GM12878 (cell line): ENCODE data around the gene GRIN2C. TPM values are rescaled to one million over a fixed set of nuclear protein-coding genes. Genes with fewer than 3 reads are reported as not detected.

Source experiments
- ATAC-seq: fragments of 200-7000 bp; cut with Tn5 transposase; 3 replicates; pipeline ENCODE4 v1.9.1; 2020; ENCODE audit warnings: mild to moderate bottlenecking, moderate library complexity
- BruUV-seq: library from RNA; stranded (reverse); fragments of 400-500 nt; replicated peaks from 2 replicates; lab custom pipeline; 2021; lab: Mats Ljungman, UMichigan
- CTCF ChIA-PET: fragments of 300-600 bp; sonication (Branson Sonifier 250); formaldehyde crosslinking; extraction: SDS; loops from one replicate; lab custom pipeline; 2021; ENCODE audit warnings: inconsistent platforms; lab: Yijun Ruan, JAX
- POLR2A ChIA-PET: fragments of 350-600 bp; formaldehyde crosslinking; extraction: SDS; loops from one replicate; lab custom pipeline; 2021; ENCODE audit warnings: inconsistent platforms; lab: Charles Lee
- RAD21 ChIA-PET: fragments of 300-600 bp; sonication (Branson Sonifier 250); formaldehyde crosslinking; loops from one replicate; lab custom pipeline; 2023; ENCODE audit warnings: antibody characterized with exemption; ENCODE audit not compliant: unreplicated experiment; lab: Charles Lee
- SMC1A ChIA-PET: fragments of 300-600 bp; sonication (Branson Sonifier 250); formaldehyde crosslinking; loops from one replicate; lab custom pipeline; 2023; ENCODE audit not compliant: unreplicated experiment, uncharacterized antibody; lab: Charles Lee
- DNase-seq: peaks from one replicate; pipeline ENCODE4 v3.0.0-alpha.2; 2011; ENCODE audit warnings: low read depth, low spot score
- FAIRE-seq: peaks from 3 replicates; lab custom pipeline; 2011; peaks lifted over from hg19 to GRCh38; lab: Jason Lieb, UNC
- H2AFZ ChIP-seq: 2 replicates; pipeline ENCODE4 v1.6.0; 2011; ENCODE audit warnings: low read depth, low read length, control low read depth; ENCODE audit not compliant: control insufficient read depth
- H3K27ac ChIP-seq: 2 replicates; pipeline ENCODE4 v1.5.1; 2011; ENCODE audit warnings: control low read depth; ENCODE audit not compliant: control insufficient read depth, insufficient read depth
- H3K27me3 ChIP-seq, 2 experiments: replicated peaks in 1 of 2; 2 replicates each; pipeline versions ENCODE4 v1.6.0 to v1.6.1; 2011; ENCODE audit warnings: low read length in 1 of 2; ENCODE audit not compliant: control insufficient read depth in 2 of 2, insufficient read depth in 2 of 2
- H3K36me3 ChIP-seq, 2 experiments: 2 replicates each; pipeline ENCODE4 v1.5.1; 2011; ENCODE audit warnings: low read length in 1 of 2; ENCODE audit not compliant: control insufficient read depth in 2 of 2, insufficient read depth in 2 of 2
- H3K4me1 ChIP-seq: 2 replicates; pipeline ENCODE4 v1.6.1; 2011; ENCODE audit warnings: mild to moderate bottlenecking, low read length, moderate library complexity, mixed read lengths; ENCODE audit not compliant: control insufficient read depth, insufficient read depth
- H3K4me2 ChIP-seq: 2 replicates; pipeline ENCODE4 v1.6.0; 2011; ENCODE audit warnings: control low read depth; ENCODE audit not compliant: control insufficient read depth, insufficient read depth
- H3K4me3 ChIP-seq: fragments of 200-600 bp; sonication (generic); 2 replicates; pipeline ENCODE4 v1.5.1; 2016
- H3K79me2 ChIP-seq: 2 replicates; pipeline ENCODE4 v1.6.0; 2011; ENCODE audit warnings: low read length; ENCODE audit not compliant: control insufficient read depth, insufficient read depth
- H3K9ac ChIP-seq: 2 replicates; pipeline ENCODE4 v1.8.0; 2011; ENCODE audit warnings: low read length, control low read depth, mixed read lengths; ENCODE audit not compliant: control insufficient read depth, insufficient read depth
- H3K9me3 ChIP-seq: replicated peaks from 3 replicates; pipeline ENCODE4 v1.5.1; 2011; ENCODE audit warnings: mild to moderate bottlenecking, low read length; ENCODE audit not compliant: control insufficient read depth, insufficient read depth
- H4K20me1 ChIP-seq: 2 replicates; pipeline ENCODE4 v1.6.0; 2011; ENCODE audit not compliant: control insufficient read depth, insufficient read depth
- ATF2 ChIP-seq: IDR thresholded peaks from 2 replicates; pipeline ENCODE4 v1.6.1; 2012; ENCODE audit warnings: low read length, inconsistent platforms
- CHD1 ChIP-seq: IDR thresholded peaks from 2 replicates; pipeline ENCODE4 v1.6.1; 2012; ENCODE audit warnings: low read depth, low read length, improper control_type of control experiment
- FOS ChIP-seq: IDR thresholded peaks from 3 replicates; pipeline ENCODE4 v1.6.1; 2011; ENCODE audit warnings: borderline replicate concordance; ENCODE audit not compliant: insufficient read length; ENCODE audit errors: extremely low read depth
- HSF1 ChIP-seq: fragments of 150-350 bp; IDR thresholded peaks from 2 replicates; pipeline ENCODE4 v1.6.1; 2014; ENCODE audit warnings: mild to moderate bottlenecking, low read depth, low read length
- SMARCA5 ChIP-seq: fragments of 450-650 bp; IDR thresholded peaks from 2 replicates; pipeline ENCODE4 v1.6.1; 2017; ENCODE audit warnings: mild to moderate bottlenecking
- ZBED1 ChIP-seq: IDR thresholded peaks from 2 replicates; pipeline ENCODE4 v1.6.1; 2016; ENCODE audit warnings: borderline replicate concordance
- ZBTB11 ChIP-seq: fragments of 450-650 bp; formaldehyde crosslinking; IDR thresholded peaks from 2 replicates; pipeline ENCODE4 v1.5.0; 2022; ENCODE audit warnings: mild to moderate bottlenecking, missing genetic modification characterization
- ZNF24 ChIP-seq: fragments of 450-650 bp; IDR thresholded peaks from 2 replicates; pipeline ENCODE4 v1.6.1; 2017; ENCODE audit warnings: antibody characterized with exemption, mild to moderate bottlenecking
- WGBS: methylation state at CpG from one replicate; pipeline ENCODE4 v1.1.6; 2016; ENCODE audit warnings: low lambda C conversion rate; ENCODE audit not compliant: insufficient replicate concordance, insufficient coverage; ENCODE audit errors: missing lambda C conversion rate; 5-methylcytosine and 5-hydroxymethylcytosine counted together
- in situ Hi-C: fragments of 300-500 bp; cut with MboI; formaldehyde crosslinking; loops from 9 replicates; pipeline ENCODE4 v1.14.3; 2018; ENCODE audit warnings: mixed read lengths
- intact Hi-C: fragments of 100-400 bp; cut with micrococcal nuclease; formaldehyde crosslinking; loops from one replicate; pipeline ENCODE4 v1.14.2; 2022; ENCODE audit not compliant: unreplicated experiment
- polyA plus RNA-seq, 11 experiments: library from polyadenylated mRNA; depleted of rRNA in 4 of 11; unstranded in 6 of 11; stranded (reverse) in 5 of 11; fragments of >200 nt; fragmentation: Nextera tagmentation in 4 of 11; fragmentation: Illumina TruSeq in 1 of 11; extraction: Ambion mirVana in 4 of 11; extraction: Trizol in 1 of 11; gene quantifications; 1 replicate in 1 of 11; 2 replicates in 10 of 11; pipeline versions ENCODE4 v1.2.1 to v1.2.3, GENCODE V29; 2011 to 2016; ENCODE audit warnings: inconsistent platforms in 2 of 11, missing spikeins in 2 of 11, low read depth in 1 of 11
- total RNA-seq, 4 experiments: library from RNA; depleted of rRNA in 3 of 4; stranded (reverse); fragments of >200 nt in 3 of 4; fragmentation: Illumina TruSeq in 1 of 4; extraction: Trizol in 1 of 4; gene quantifications; 2 replicates each; pipeline versions ENCODE4 v1.2.1 to v1.2.3, GENCODE V29; 2013 to 2021

Gene GRIN2C
- total and polyA plus RNA-seq, 10 of the 15 experiments (the other 5 are each of a cell fraction or from before 2014, with no cell fraction given): 0.01 to 0.20 (median 0.11) TPM; not detected in 2

GRCh38 chr17:74810699-74811485 lies 48.8 kb downstream of the GRIN2C start:
- no peak for TF ChIP-seq CHD1
- no peaks in the 10 kb centered on the region; a peak in 3 of 4 replicates for H3K36me3 ChIP-seq
- ChIA-PET POLR2A (interaction anchor here (0.6 kb wide), 1 partner anchor 390 kb away, joined by 4 read pairs; no protein-coding TSS in a partner anchor), CTCF (interaction anchor here (1.0 kb wide), 1 partner anchor 50 kb away, joined by 3 read pairs; no protein-coding TSS in a partner anchor), SMC1A (no interaction called here), RAD21 (no interaction called here)
- WGBS: 91% methylated on average over 15 of the region's 15 CpGs
- in situ Hi-C loops (no loop called here), intact Hi-C loops (no loop called here)
- H3K4me3 ChIP-seq: no peak overlapping the region
- no TSS peak for BruUV-seq
- no peak overlapping the region for H3K9ac ChIP-seq
- H3K79me2 ChIP-seq: no peaks in the 10 kb centered on the region
- no peak overlapping the region for H3K27ac ChIP-seq
- H4K20me1 ChIP-seq: no peaks in the 10 kb centered on the region
- no peak overlapping the region for H3K4me2 ChIP-seq
- no peak overlapping the region for H2AFZ ChIP-seq
- ATAC-seq: no peak
- DNase-seq: no peak
- H3K4me1 ChIP-seq: no peaks in the 10 kb centered on the region
- no peaks in the 10 kb centered on the region for H3K27me3 ChIP-seq
- FAIRE-seq: no peak
- H3K9me3 ChIP-seq: no peaks in the 10 kb centered on the region

GRCh38 chr17:74808714-74809430 lies 50.8 kb downstream of the GRIN2C start:
- Histone ChIP-seq H3K27me3 (no peaks in the 10 kb centered on the region), H3K36me3 (no peaks in the 10 kb centered on the region; a peak in 3 of 4 replicates), H3K4me2 (no peak overlapping the region), H3K9me3 (no peaks in the 10 kb centered on the region), H3K27ac (no peak overlapping the region), H3K79me2 (no peaks in the 10 kb centered on the region), H3K9ac (no peak overlapping the region), H2AFZ (no peak overlapping the region), H3K4me3 (no peak overlapping the region), H4K20me1 (no peaks in the 10 kb centered on the region), H3K4me1 (no peaks in the 10 kb centered on the region)
- no peak for ATAC-seq
- SMC1A ChIA-PET: no interaction called here
- no peak for DNase-seq
- RAD21 ChIA-PET: no interaction called here
- in situ Hi-C loops (no loop called here), intact Hi-C loops (no loop called here)
- no TSS peak for BruUV-seq
- FAIRE-seq: no peak
- 78% methylated on average over 17 of the region's 17 CpGs for WGBS
- POLR2A ChIA-PET: interaction anchor here (1.0 kb wide), 1 partner anchor 95 kb away, joined by 3 read pairs; no protein-coding TSS in a partner anchor
- CTCF ChIA-PET: interaction anchor here (0.8 to 1.2 kb wide), 2 partner anchors 17 to 57 kb away, joined by 3 read pairs; no protein-coding TSS in a partner anchor
- TF ChIP-seq SMARCA5 (no peak), FOS (no peak), ZBTB11 (CRISPR knock-in tag) (no peak), HSF1 (no peak), ZBED1 (no peak), ZNF24 (no peak), ATF2 (no peak)
